Lower lobe of right lung (tissue), 2 donors: ENCODE measurements around the gene CADM1. TPM values are rescaled to one million over a fixed set of nuclear protein-coding genes. Genes with fewer than 3 reads are reported as not detected.

Source experiments
- ATAC-seq, 2 donors: fragments of 200-7000 bp; cut with Tn5 transposase; one replicate each; pipeline ENCODE4 v1.9.1; 2020 to 2022; ENCODE audit warnings: mild to moderate bottlenecking in 2 of 2, moderate library complexity in 2 of 2
- DNase-seq: peaks from one replicate; pipeline ENCODE4 v3.0.0-alpha.2; 2020
- H3K27ac ChIP-seq: fragments of 200-600 bp; one replicate; pipeline ENCODE4 v1.8.0; 2022
- H3K27me3 ChIP-seq: fragments of 200-600 bp; one replicate; pipeline ENCODE4 v1.8.0; 2022; ENCODE audit warnings: low read depth
- H3K36me3 ChIP-seq: fragments of 200-600 bp; one replicate; pipeline ENCODE4 v1.8.0; 2022; ENCODE audit warnings: mild to moderate bottlenecking
- H3K4me1 ChIP-seq: fragments of 200-600 bp; one replicate; pipeline ENCODE4 v1.8.0; 2022
- H3K4me3 ChIP-seq: fragments of 200-600 bp; one replicate; pipeline ENCODE4 v1.8.0; 2022; ENCODE audit warnings: mild to moderate bottlenecking
- H3K9me3 ChIP-seq: fragments of 200-600 bp; one replicate; pipeline ENCODE4 v1.8.0; 2022
- CTCF ChIP-seq: fragments of 200-600 bp; IDR thresholded peaks from one replicate; pipeline ENCODE4 v1.8.0; 2022; ENCODE audit warnings: antibody characterized with exemption, mild to moderate bottlenecking
- intact Hi-C: fragments of 100-400 bp; cut with DNase I; formaldehyde crosslinking; loops from one replicate; pipeline ENCODE4 v1.11.0; 2022
- total RNA-seq: library from RNA; stranded (reverse); fragmentation: NEBNext Ultra II Directional; extraction: Animal tissue kit (Norgen Biotek cat#: 25700); gene quantifications from one replicate; pipeline ENCODE4 v1.2.1, GENCODE V29; 2021
- donor health status: DM: no; HTN: yes; CAD: no; lungs with severe emphysema.

The CADM1 gene
- total RNA-seq, 1 donor from 2014 or later = 149 TPM

DNA sequence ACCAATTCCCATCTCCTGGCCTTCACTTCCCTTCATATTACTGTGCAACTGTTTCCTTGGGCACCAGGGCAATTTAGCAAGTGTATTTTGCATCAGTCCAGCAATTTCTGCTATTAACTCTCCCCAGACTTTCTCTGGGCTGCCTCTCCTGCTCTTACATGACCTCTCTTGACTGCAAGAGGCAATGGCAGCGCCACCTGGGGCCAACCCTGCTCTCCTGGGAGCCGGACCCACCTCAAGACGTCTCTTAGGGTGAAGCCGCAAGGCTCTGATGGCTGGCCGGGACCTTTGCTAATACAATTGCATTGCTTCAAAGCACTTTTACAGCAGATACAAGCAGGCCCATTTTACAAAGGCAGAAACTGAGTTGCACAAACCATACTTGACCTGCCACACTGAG, 360.2 kb downstream of the CADM1 start:
- DNase-seq (no peak), ATAC-seq (no peak)
- H3K27me3 ChIP-seq = peaks cover 12% of the 10 kb centered on the region
- intact Hi-C loops = no loop called here
- no peak overlapping the region for H3K27ac ChIP-seq
- H3K36me3 ChIP-seq = no peaks in the 10 kb centered on the region
- no peaks in the 10 kb centered on the region for H3K9me3 ChIP-seq
- no peak overlapping the region for H3K4me3 ChIP-seq
- H3K4me1 ChIP-seq = no peaks in the 10 kb centered on the region
- TF ChIP-seq CTCF = no peak

GRCh38 chr11:115141231-115142114, 362.7 kb downstream of the CADM1 start:
- Histone ChIP-seq H3K4me3 (no peak overlapping the region), H3K9me3 (no peaks in the 10 kb centered on the region), H3K36me3 (no peaks in the 10 kb centered on the region), H3K27me3 (peaks cover 12% of the 10 kb centered on the region), H3K27ac (no peak overlapping the region), H3K4me1 (no peaks in the 10 kb centered on the region)
- DNase-seq (no peak), ATAC-seq (no peak)
- no peak for TF ChIP-seq CTCF
- intact Hi-C loops = no loop called here

DNA sequence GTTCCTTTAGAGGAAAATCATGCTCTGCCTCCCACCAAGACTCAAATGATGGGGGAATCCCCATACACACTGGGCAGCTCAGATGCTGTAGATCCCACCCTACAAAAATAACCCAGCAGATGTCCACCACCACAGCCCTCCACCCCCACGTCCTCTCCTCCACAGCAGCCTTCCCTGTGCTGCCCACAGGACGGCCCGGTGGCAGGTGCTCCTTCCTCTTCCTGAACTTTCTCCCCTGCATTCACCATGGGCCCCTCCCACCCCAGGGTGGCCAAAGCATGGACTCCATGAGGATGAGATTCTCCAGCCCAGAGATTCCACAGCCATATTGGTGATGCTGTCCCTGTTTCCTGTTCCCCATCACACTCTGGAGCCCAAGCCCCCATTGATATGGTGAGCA, 368.3 kb downstream of the CADM1 start:
- H3K27ac ChIP-seq = no peak overlapping the region
- H3K4me1 ChIP-seq = no peaks in the 10 kb centered on the region
- intact Hi-C loops = no loop called here
- no peak for TF ChIP-seq CTCF
- DNase-seq = no peak
- no peaks in the 10 kb centered on the region for H3K36me3 ChIP-seq
- no peaks in the 10 kb centered on the region for H3K9me3 ChIP-seq
- H3K4me3 ChIP-seq = no peak overlapping the region
- H3K27me3 ChIP-seq = no peaks in the 10 kb centered on the region
- no peak for ATAC-seq

GRCh38 chr11:115134926-115135325, 369.3 kb downstream of the CADM1 start:
- no peaks in the 10 kb centered on the region for H3K9me3 ChIP-seq
- TF ChIP-seq CTCF = no peak
- intact Hi-C loops = no loop called here
- ATAC-seq = no peak
- H3K27me3 ChIP-seq = no peaks in the 10 kb centered on the region
- no peak for DNase-seq
- no peak overlapping the region for H3K27ac ChIP-seq
- no peaks in the 10 kb centered on the region for H3K4me1 ChIP-seq
- H3K36me3 ChIP-seq = no peaks in the 10 kb centered on the region
- H3K4me3 ChIP-seq = no peak overlapping the region

- ATAC-seq (no peak), DNase-seq (no peak)
- Histone ChIP-seq H3K4me3 (no peak overlapping the region), H3K9me3 (no peaks in the 10 kb centered on the region), H3K27me3 (no peaks in the 10 kb centered on the region), H3K4me1 (no peaks in the 10 kb centered on the region), H3K36me3 (no peaks in the 10 kb centered on the region), H3K27ac (no peak overlapping the region)
- intact Hi-C loops = no loop called here
- no peak for TF ChIP-seq CTCF
Measured at GRCh38 chr11:115133475-115134209, 370.6 kb downstream of the CADM1 start.
